Right lobe of liver (tissue), 6 donors: ENCODE results near the gene RGS16. TPM values are rescaled to one million over a fixed set of nuclear protein-coding genes. Genes with fewer than 3 reads are reported as not detected.

ENCODE experiments used
- ATAC-seq, 4 donors: fragments of 200-7000 bp; cut with Tn5 transposase; one replicate each; pipeline ENCODE4 v1.9.1; 2020; ENCODE audit warnings: mild to moderate bottlenecking in 4 of 4, moderate library complexity in 4 of 4
- DNase-seq, 3 donors: peaks; one replicate each; pipeline ENCODE4 v3.0.0-alpha.2; 2020
- H3K27ac ChIP-seq, 3 donors: fragments of 200-600 bp; one replicate each; pipeline ENCODE4 v1.8.0; 2022
- H3K27me3 ChIP-seq, 2 donors: fragments of 200-600 bp; one replicate each; pipeline ENCODE4 v1.8.0; 2022
- H3K36me3 ChIP-seq, 4 donors: fragments of 200-600 bp; sonication (generic) in 1 of 4; one replicate each; pipeline versions ENCODE4 v1.5.1 to v1.8.0; 2017 to 2022; ENCODE audit warnings: control low read depth in 1 of 4
- H3K4me1 ChIP-seq, 4 donors: fragments of 200-600 bp; sonication (generic) in 1 of 4; one replicate each; pipeline versions ENCODE4 v1.5.1 to v1.8.0; 2017 to 2022; ENCODE audit warnings: control low read depth in 1 of 4
- H3K4me3 ChIP-seq, 3 donors: fragments of 200-600 bp; one replicate each; pipeline ENCODE4 v1.8.0; 2022
- H3K9me3 ChIP-seq, 4 donors: fragments of 200-600 bp; sonication (generic) in 1 of 4; one replicate each; pipeline versions ENCODE4 v1.5.1 to v1.8.0; 2017 to 2022; ENCODE audit warnings: control low read depth in 1 of 4
- POLR2A ChIP-seq: fragments of 450-650 bp; IDR thresholded peaks from one replicate; pipeline ENCODE4 v1.6.1; 2017; ENCODE audit warnings: antibody characterized with exemption, mild to moderate bottlenecking
- WGBS: methylation state at CpG from one replicate; pipeline ENCODE4 v1.1.6; 2018; ENCODE audit warnings: low coverage, low lambda C conversion rate; ENCODE audit not compliant: insufficient coverage; ENCODE audit errors: missing lambda C conversion rate; 5-methylcytosine and 5-hydroxymethylcytosine counted together
- intact Hi-C, 2 donors: fragments of 100-400 bp; cut with DNase I; formaldehyde crosslinking; loops; one replicate each; pipeline versions ENCODE4 v1.11.2 to v1.14.1; 2022
- long read RNA-seq: library from polyadenylated mRNA; unstranded; transcript quantifications from one replicate; pipeline ENCODE4 v2.0.0, GENCODE V29; 2019
- total RNA-seq, 6 experiments: library from RNA; depleted of rRNA in 2 of 6; stranded (reverse); fragments of >200 nt in 2 of 6; fragmentation: NEBNext Ultra II Directional in 3 of 6; extraction: Animal tissue kit (Norgen Biotek cat#: 25700) in 3 of 6; gene quantifications; one replicate each; pipeline versions ENCODE4 v1.1.0 to v1.2.4, GENCODE V29; 2016 to 2023
- TF ChIP-seq, protein P1 (sequence below), 4 donors: fragments of 200-600 bp in 3 of 4; fragments of 450-650 bp in 1 of 4; IDR thresholded peaks; one replicate each; pipeline versions ENCODE4 v1.5.1 to v1.8.0; 2016 to 2022; ENCODE audit warnings: antibody characterized with exemption in 4 of 4, mild to moderate bottlenecking in 2 of 4
- donor health status: DM: no; HTN: yes; CAD: no.
- donor health status: DM: no; HTN: no; CAD: no.
- donor health status: DM: no; HTN: no; CAD: no.
- donor health status: DM: no; HTN: yes; CAD: no.
- donor health status: DM: no; HTN: yes; CAD: no.

The RGS16 gene, protein sequence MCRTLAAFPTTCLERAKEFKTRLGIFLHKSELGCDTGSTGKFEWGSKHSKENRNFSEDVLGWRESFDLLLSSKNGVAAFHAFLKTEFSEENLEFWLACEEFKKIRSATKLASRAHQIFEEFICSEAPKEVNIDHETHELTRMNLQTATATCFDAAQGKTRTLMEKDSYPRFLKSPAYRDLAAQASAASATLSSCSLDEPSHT
- total RNA-seq, result 1 to 10 TPM in 3 of 6 experiments, under 1 TPM in 3; 0.15 to 3.4 (median 0.99) TPM
- long read RNA-seq, result 0 reads

DNA sequence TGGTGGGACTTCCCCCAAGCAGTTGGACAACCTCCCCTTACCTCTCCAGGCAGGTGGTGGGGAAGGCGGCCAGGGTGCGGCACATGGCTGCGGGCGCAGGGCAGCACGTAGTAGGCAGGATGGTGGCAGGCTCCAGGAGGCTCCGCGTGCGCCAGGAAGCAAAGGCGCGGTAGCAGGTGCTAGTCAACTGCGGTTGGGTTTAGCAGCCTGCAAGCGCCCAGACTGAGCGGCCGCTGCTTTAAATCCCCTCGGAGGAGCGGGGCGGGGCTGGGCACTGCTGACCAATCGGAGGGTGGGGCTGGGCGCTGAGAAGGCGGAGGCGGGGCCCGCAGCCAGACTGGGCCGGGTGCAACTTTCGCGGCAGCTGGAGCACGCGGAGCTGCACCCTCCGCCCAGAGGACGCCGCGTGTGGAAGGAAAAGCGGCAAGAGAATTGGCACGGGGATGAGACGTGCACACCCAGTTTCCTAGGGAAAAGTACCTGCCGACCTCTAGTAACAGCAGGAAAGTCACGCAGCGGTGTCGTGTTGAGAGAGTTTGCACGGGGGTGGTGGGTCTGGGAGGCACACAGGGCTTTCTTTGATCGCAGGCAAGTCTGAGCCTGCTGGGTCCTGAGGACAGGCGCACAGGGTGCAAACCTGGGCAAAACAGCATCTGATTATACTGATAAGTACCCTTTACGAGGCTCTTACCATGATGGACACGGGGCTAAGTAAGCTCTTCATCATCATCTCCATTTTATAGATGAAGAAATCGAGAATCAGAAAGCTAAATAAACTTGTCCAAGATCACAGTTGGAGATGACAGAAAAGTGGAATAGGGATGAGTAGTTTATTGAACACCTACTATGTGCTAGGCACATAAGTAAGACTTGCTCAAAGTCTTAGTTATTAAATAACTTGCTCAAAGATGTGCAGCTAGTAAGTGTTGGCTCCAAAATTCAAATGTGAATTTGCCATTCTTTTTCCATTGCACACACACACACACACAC is at the start of gene RGS16:
RGS16 (minus strand) TSS at position 215 of the 990 bp plus-strand sequence; CDS start at position 85, 130 bp downstream.
- peak within 1 kb of the TSS; percentile 31 to 47 (median 37) for H3K4me3 ChIP-seq
- peaks cover 0 to 9% (median 4%) of the 10 kb centered on the region in 4 donors for H3K4me1 ChIP-seq
- peak; percentile 91 for TF ChIP-seq POLR2A
- TF ChIP-seq, protein P1, sequence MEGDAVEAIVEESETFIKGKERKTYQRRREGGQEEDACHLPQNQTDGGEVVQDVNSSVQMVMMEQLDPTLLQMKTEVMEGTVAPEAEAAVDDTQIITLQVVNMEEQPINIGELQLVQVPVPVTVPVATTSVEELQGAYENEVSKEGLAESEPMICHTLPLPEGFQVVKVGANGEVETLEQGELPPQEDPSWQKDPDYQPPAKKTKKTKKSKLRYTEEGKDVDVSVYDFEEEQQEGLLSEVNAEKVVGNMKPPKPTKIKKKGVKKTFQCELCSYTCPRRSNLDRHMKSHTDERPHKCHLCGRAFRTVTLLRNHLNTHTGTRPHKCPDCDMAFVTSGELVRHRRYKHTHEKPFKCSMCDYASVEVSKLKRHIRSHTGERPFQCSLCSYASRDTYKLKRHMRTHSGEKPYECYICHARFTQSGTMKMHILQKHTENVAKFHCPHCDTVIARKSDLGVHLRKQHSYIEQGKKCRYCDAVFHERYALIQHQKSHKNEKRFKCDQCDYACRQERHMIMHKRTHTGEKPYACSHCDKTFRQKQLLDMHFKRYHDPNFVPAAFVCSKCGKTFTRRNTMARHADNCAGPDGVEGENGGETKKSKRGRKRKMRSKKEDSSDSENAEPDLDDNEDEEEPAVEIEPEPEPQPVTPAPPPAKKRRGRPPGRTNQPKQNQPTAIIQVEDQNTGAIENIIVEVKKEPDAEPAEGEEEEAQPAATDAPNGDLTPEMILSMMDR (IDR thresholded peaks at IDR 0.05), result no peak
- no peaks in the 10 kb centered on the region for H3K27me3 ChIP-seq
- peak within 1 kb of the TSS in 1 of 3 donors; percentile 46 for H3K27ac ChIP-seq
- DNase-seq (peak; percentile 95 to 97 (median 96)), ATAC-seq (peak; percentile 95 to 96 (median 95))
- H3K9me3 ChIP-seq, result no peaks in the 10 kb centered on the region
- no peaks in the 10 kb centered on the region for H3K36me3 ChIP-seq
- intact Hi-C loops, result no loop called here
- WGBS, result 4% methylated on average over 30 of the region's 44 CpGs

DNA sequence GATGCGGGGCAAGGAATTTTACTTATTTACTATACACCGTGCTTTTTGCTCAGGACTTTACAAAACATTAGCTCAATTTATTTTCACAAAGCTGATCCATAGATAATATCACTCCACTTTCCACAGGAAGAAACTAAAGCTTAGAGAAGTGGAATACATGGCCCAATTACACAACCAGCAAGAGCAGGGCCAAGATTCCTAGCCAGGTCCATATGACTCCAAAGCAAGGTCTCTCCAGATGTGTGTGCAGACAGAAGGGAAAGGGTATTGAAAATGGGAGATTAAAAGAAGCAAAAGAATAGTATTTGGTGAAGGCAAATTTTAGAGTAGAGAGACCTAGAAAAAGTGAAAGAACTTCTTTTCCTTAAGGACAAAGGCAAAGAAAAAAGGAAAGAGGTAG is 49.8 kb upstream of the RGS16 start:
- no peak overlapping the region for H3K4me3 ChIP-seq
- no peaks in the 10 kb centered on the region for H3K4me1 ChIP-seq
- TF ChIP-seq, protein P1 (IDR thresholded peaks at IDR 0.05), result no peak
- TF ChIP-seq POLR2A, result no peak
- DNase-seq, result no peak
- H3K9me3 ChIP-seq, result no peaks in the 10 kb centered on the region
- no peaks in the 10 kb centered on the region for H3K27me3 ChIP-seq
- 88% methylated on average over 2 of the region's 2 CpGs for WGBS
- intact Hi-C loops, result no loop called here
- ATAC-seq, result no peak
- H3K27ac ChIP-seq, result no peak overlapping the region
- no peaks in the 10 kb centered on the region for H3K36me3 ChIP-seq

DNA sequence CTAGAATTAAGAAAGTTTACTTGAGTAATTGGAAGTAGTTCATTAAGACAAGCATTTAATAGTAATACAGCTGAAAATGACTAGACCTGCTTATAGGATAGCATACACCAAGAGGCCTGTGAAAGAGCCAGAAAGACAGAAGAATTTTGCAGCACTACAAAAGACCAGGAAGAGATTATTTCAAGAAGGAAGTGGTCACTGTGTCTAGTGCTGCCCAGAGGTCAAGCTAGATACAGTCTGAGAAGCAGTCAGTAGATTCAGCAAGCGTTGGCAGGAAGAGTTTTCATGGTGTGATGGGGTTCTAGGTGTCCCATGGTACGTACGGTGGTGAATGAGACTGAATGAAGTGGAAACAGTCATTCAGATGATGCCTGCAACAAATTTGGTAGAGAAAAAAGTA is 48.7 kb upstream of the RGS16 start:
- no peak overlapping the region for H3K27ac ChIP-seq
- no peak for DNase-seq
- peak in 1 of 4 donors; percentile 18 for ATAC-seq
- H3K9me3 ChIP-seq, result no peaks in the 10 kb centered on the region
- no peaks in the 10 kb centered on the region for H3K4me1 ChIP-seq
- no peak overlapping the region for H3K4me3 ChIP-seq
- intact Hi-C loops, result no loop called here
- H3K36me3 ChIP-seq, result no peaks in the 10 kb centered on the region
- no peaks in the 10 kb centered on the region for H3K27me3 ChIP-seq
- TF ChIP-seq POLR2A, result no peak
- TF ChIP-seq, protein P1 (IDR thresholded peaks at IDR 0.05), result no peak
- WGBS, result 59% methylated on average over 3 of the region's 3 CpGs

DNA sequence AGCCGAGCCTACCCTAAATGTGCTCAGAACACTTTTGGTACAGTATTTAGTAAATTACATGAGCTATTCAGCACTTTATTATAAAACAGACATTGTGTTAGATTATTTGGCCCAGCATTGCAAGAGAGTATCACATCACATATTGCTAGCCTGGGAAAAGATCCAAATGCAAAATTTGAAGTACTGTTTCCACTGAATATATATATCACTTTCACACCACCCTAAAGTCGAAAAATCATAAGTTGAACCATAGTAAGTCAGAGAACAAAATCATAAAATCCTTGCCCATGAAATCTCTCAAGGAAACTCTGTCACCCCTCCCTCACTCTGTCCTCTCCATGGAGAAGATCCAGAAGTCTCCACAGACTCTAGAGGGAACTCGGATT is 47.1 kb upstream of the RGS16 start:
- intact Hi-C loops, result no loop called here
- WGBS, result 66% methylated on average over 2 of the region's 3 CpGs
- no peaks in the 10 kb centered on the region for H3K27me3 ChIP-seq
- ATAC-seq, result no peak
- no peaks in the 10 kb centered on the region for H3K9me3 ChIP-seq
- TF ChIP-seq, protein P1 (IDR thresholded peaks at IDR 0.05), result no peak
- TF ChIP-seq POLR2A, result no peak
- H3K4me1 ChIP-seq, result no peaks in the 10 kb centered on the region
- H3K4me3 ChIP-seq, result no peak overlapping the region
- no peak overlapping the region for H3K27ac ChIP-seq
- no peaks in the 10 kb centered on the region for H3K36me3 ChIP-seq
- no peak for DNase-seq
